Fibroblast of upper back skin (primary cell): Measurements from ENCODE around the gene KRTAP12-3.
"Not testable (repeated sequence)": the region's sequence is repeated elsewhere in the genome, so short reads cannot be mapped to it uniquely, and the experiment has no call there.

Experiments
- DNase-seq: peaks from one replicate; pipeline ENCODE4 v3.0.0-alpha.2; 2013

The KRTAP12-3 gene

GRCh38 chr21:44686843-44687561 is 29.3 kb downstream of the KRTAP12-3 start:
- DNase-seq, result no peak

GRCh38 chr21:44687671-44688070 is 29.9 kb downstream of the KRTAP12-3 start:
- no peak for DNase-seq

GRCh38 chr21:44689740-44690139 is 32.0 kb downstream of the KRTAP12-3 start:
- not testable (repeated sequence) for DNase-seq

- DNase-seq, result no peak
Measured at GRCh38 chr21:44691686-44692085, 34.0 kb downstream of the KRTAP12-3 start.

GRCh38 chr21:44692798-44693512 is 35.2 kb downstream of the KRTAP12-3 start:
- no peak for DNase-seq

- DNase-seq, result no peak
Measured at GRCh38 chr21:44694776-44695175, 37.0 kb downstream of the KRTAP12-3 start.

- no peak for DNase-seq
Measured at GRCh38 chr21:44695184-44695583, 37.5 kb downstream of the KRTAP12-3 start.

- DNase-seq, result no peak
Measured at GRCh38 chr21:44695641-44696040, 37.9 kb downstream of the KRTAP12-3 start.

- DNase-seq, result no peak
Measured at GRCh38 chr21:44696572-44696971, 38.8 kb downstream of the KRTAP12-3 start.

GRCh38 chr21:44697172-44697810 is 39.6 kb downstream of the KRTAP12-3 start, which contains the start of gene KRTAP10-12:
TSS of gene KRTAP10-12 (plus strand) at chr21:44697172. CDS start at chr21:44697202, 30 bp downstream.
- not testable (repeated sequence) for DNase-seq

- no peak for DNase-seq
Measured at GRCh38 chr21:44697811-44698734, 40.3 kb downstream of the KRTAP12-3 start.

GRCh38 chr21:44699502-44700001 is 41.8 kb downstream of the KRTAP12-3 start:
- no peak for DNase-seq

- DNase-seq, result no peak
Measured at GRCh38 chr21:44700101-44701022, 42.6 kb downstream of the KRTAP12-3 start.

- DNase-seq, result no peak
Measured at GRCh38 chr21:44701023-44701400, 43.3 kb downstream of the KRTAP12-3 start.

- DNase-seq, result no peak
Measured at GRCh38 chr21:44701541-44701940, 43.8 kb downstream of the KRTAP12-3 start.

- DNase-seq, result no peak
Measured at GRCh38 chr21:44702111-44702972, 44.6 kb downstream of the KRTAP12-3 start.

- no peak for DNase-seq
Measured at GRCh38 chr21:44702973-44703730, 45.4 kb downstream of the KRTAP12-3 start.

GRCh38 chr21:44703731-44704635 is 46.3 kb downstream of the KRTAP12-3 start:
- DNase-seq, result no peak
